GM21526 (cell line): Measurements from ENCODE around the gene RAB4B.
"Not testable (repeated sequence)": the region's sequence is repeated elsewhere in the genome, so short reads cannot be mapped to it uniquely, and the experiment has no call there.

Source experiments
- ATAC-seq: cut with Tn5 transposase; IDR thresholded peaks from one replicate; pipeline ENCODE4 v1.9.1; 2021; ENCODE audit warnings: moderate library complexity; ENCODE audit not compliant: unreplicated experiment, low FRiP score

The RAB4B gene

GRCh38 chr19:40801426-40802299 is 23.6 kb downstream of the RAB4B start:
- ATAC-seq: no peak

DNA sequence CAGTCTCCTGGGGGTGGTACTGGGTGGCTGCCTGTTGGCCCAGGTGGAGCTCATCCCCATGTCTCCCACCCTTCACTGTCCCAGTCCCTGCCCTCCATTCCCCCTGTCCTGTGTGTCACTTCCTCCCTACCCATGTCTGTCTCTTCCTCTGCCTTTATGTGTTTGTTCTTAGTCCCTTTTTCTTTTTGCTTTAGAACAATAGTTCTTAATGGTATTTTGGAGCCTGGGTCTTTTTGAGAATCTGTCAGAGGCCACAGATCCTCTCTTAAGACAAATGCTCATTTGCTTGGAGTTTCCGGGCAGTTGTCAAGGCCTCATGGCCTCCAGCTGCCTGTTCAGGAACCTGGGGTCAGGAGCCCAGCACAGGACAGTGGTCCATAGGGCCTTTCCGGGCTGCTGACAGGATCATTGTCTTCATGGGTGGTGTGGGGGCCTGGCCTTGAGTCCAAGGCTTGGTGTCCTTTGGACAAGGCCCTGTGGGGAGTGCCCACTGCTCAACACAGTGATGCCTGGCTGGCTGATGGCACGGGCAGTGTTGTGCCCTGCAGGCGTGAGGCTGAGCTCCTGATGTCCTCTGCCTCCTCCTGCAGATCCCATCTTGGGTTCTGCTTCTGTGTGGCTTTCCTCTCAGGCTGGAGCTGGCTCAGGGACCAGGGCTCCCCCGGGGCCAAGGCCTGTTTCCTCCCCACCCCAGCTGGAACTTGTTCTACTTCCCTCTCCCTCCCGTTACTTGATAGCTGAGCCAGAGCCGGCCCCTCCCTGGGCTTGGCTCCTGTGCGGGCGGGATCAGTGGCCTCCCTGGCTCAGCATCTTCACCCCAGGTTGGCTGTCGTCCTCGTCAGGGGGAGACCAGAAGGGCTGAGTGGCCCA is 24.5 kb downstream of the RAB4B start:
- ATAC-seq: no peak

DNA sequence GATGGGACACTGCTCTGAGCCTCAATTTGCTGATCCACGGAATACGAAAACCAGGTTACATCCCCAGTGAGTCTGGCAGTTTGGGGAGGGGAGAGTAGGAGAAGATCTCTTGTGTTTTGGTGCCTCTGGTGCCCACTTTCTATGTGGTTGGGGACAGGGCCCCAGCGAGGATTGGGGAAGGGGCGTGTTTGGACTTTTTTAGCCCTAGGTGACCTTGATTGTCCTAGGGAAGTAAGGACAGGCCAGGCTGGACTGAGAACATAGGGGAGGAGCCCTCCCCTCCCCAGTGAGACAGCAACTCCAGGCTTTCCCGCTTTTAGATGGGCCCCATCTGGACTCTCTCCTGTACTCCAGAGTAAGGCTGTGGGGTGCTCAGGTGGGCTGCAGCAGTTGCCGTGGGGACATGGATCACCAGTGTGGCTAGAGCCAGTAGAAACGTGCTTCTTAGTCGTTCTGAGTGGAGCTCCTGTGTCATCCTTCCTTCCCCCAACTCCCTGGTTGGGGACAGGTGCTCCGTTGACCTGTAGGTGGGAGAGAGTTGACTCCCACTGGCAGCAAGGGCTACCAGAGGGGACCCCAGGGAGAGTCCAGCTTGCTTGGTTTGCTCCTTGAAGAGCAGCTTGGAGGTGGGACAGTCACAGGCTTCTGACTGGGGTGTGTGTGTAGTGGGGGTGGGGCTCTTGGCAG is 25.3 kb downstream of the RAB4B start:
- no peak for ATAC-seq

GRCh38 chr19:40803857-40804782 is 26.1 kb downstream of the RAB4B start:
- ATAC-seq: no peak

DNA sequence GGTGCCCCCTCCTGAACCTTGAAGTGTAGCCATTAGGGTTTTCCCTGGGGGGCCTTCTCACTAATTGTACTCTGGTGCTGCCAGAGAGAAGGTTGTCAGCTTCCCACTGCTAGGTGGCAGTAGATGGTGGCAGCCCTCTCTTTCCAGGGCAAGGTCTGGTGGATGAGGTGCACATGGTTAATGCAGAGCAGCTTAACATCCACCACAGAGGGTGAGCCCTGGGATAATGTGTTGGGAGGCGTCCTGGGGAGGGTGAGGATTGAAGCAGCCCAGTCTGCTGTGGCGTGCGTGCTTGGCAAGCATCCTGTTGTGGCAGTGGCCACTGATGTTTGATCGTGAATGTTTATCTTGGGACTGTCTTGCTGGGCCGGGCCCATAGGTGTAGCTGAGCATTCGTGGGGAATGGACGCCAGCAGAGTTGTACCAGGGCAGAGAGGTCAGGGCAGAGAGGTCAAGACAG is 26.8 kb downstream of the RAB4B start:
- ATAC-seq: no peak

DNA sequence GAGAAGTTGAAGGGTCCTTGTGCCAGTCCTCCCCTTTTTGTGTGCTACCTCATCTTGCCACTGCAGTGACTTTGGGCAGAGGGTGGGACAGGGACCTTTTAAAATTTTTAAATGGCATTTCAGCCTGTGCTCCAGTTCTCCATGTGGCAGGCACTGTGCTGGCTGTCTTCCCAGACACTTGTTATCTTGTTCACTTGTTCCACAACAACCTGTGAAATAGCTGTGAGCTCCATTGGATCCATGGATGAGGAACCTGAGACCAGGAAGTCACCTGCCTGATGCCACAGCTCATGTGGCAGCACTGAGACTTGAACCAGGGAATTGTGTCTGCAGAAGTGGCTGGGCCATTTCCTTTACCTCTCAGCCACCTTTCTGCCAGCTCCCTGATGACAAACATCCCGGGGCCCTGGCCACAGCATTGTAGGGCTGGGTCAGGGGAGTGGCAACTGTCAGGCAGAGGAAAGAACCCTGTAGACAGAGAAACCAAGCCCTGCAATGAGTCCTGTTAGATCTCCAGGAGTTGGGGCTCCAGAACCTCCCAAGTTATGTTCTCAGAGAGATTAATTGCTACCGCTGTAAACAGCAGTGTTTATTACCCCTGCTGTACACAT is 27.3 kb downstream of the RAB4B start:
- ATAC-seq: no peak

GRCh38 chr19:40806423-40807146 is 28.5 kb downstream of the RAB4B start:
- no peak for ATAC-seq

DNA sequence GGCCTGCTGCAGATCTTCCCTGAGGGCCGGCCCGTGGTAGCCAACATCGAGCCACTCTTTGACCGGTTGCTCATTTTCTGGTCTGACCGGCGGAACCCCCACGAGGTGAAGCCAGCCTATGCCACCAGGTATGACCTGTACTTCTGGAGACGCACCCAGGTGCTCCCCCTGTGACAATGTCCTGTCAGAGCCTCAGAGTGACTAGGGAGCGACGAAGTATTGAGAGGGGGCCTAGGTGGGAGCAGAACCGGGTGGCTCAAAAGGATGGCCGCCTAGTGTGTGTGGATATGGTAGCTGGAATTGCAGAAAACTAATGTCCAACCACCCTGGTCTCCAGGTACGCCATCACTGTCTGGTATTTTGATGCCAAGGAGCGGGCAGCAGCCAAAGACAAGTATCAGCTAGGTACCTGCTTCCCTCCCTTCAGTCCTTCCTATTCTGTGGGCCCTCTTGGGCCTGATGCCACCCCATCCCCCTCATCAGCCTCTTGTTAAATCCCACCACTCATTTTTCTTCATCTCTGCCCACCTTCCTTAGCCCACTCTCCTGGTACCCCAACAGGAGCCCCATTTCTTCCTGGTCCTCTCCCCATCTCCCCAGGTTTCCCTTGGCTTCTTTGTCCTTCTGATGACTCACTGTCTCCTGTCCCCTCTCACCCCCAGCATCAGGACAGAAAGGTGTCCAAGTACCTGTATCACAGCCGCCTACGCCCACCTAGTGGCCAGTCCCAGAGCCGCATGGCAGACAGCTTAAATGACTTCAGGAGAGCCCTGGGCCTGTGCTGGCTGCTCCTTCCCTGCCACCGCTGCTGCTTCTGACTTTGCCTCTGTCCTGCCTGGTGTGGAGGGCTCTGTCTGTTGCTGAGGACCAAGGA is 29.3 kb downstream of the RAB4B start:
- ATAC-seq: no peak

- no peak for ATAC-seq
Observed at GRCh38 chr19:40808021-40808325, 29.9 kb downstream of the RAB4B start.

DNA sequence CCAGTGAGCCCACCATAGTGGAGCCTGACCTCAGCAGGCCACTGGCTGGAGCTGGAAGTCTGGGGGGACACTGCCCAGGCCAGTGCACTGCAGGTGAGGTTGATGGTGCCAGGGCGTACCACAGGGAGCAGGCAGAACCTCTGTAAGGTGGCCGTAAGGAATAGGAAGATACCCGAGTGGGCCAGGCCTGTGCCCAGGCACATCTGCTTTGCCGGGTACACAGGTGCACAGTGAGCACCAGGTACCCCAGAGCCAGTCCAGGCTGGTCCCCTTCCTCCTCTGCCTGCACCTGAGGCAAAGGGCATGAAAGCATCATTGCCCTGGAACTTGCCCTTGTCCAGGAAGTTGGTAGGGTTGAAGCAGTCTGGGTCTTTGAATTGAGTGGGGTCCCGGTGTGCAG is 30.4 kb downstream of the RAB4B start:
- no peak for ATAC-seq

GRCh38 chr19:40809358-40810086 is 31.5 kb downstream of the RAB4B start:
- no peak for ATAC-seq

DNA sequence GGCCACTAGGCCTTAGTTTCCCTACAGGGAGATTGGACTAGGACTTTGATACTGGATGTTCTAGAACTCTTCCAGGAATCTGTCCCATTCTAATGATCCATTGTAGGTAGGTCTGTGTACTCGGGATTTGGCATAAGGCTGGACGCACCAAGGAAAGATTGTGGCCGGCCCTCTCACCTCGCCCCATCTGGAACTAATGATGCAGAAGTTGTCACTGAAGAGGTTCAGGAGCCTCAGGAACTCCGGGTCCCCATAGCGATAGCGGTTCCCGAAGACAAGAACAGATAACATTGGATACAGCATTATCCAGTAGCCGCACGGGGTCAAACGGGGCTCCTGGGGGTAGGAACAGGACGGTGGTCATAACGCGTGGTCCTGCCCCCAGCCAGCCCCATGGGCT is 32.1 kb downstream of the RAB4B start:
- ATAC-seq: no peak

DNA sequence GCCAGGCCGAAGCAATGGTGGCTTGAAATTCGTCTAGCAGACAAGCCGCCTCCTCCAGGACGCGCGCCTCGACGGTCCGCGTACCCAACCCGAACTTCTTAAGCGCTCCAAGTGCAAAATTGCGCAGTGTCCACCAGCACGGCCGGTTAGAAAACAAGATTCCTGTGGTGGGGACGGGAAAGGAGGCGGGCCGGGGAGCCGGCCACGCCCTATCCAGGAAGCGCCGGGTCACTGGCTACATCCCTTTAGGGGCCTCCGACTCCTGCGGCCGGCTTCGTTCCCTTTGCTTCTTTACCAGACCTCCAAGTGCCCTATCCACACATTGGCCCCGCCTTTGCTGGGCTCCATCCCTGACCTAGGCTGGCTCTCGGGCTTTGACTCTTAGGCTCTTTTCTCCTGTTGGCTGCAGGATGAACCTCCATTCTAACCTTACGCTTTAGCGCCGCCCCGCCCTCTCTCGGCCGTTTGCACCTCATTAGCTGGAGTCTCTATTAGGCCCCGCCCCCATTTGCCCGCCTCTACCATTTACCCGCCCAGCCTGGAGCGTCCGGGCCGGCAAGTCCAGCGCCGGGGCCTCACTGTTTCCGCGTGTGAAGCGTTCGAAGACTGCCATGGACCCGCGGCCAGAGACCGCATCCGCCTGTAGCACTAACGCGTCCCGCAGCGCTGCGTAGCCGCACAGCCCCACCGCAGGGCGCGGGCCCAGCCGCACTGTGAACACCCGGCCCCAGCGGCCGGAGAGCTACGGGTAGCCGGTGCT is 32.8 kb downstream of the RAB4B start:
- not testable (repeated sequence) for ATAC-seq

DNA sequence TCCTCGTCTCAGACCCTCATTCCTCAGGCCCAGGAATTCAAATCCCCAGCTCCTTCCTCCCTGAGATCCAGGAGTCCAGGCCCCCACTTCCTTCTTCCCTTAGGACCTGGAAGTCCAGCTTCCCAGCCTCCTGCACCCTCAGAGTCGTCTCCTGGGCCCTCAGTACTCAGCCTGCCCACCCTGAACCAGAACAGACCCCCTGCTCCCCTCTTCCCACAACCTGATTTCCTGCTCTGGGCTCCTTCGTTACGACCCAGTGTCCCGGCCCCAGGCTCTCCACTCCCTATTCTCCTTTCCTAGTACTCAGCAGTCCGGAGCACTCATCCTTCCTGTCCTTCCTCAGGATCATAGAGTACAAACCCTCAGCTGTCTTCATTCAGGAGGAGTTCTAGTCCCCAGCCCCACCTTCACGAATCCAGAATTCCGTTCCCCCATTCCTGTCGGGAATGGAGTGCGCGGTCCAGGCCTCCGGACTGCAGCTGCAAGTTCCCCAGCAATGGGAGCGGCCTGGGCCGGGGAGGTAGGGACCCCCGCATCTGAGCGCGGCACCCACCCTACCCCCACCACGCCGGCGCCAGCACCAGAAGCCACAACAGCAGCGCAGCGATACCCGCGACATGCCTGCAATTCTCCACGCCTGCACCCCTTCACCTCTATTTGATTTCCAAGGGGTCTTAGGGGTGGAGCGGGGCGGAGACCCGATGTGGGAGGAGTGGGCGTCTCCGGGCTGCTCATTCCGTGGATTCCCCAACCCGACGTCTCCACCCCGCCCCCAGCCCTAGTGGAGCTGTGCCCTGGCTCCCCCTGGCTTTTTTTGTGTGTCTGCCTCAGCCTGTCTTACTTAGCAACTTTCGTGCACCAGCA is 33.7 kb downstream of the RAB4B start:
- ATAC-seq: no peak

GRCh38 chr19:40812571-40812970 is 34.5 kb downstream of the RAB4B start:
- not testable (repeated sequence) for ATAC-seq

DNA sequence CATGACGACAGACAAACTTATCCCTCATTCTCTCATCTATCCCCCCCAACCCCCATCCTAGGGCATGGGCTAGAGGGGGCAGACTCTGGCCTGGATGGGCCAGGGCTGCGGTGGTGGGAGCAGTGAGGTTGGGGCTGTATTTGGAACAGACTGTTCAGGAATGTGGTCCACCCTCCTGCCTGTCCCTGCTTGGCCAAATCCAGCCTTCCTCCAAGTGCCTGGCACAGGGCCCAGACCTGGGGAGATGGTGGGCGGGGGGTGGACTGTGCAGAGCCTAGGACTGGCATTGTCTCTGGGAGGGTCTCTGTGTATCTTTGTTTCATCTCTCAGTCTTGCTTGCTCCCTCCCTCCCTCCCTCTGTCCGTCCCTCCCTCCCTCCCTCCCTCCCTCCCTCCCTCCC is 35.1 kb downstream of the RAB4B start:
- no peak for ATAC-seq
